Chondrocyte (in vitro differentiated cells): ENCODE data around the gene USP5. TPM values are rescaled to one million over a fixed set of nuclear protein-coding genes. Genes with fewer than 3 reads are reported as not detected.
A peak's percentile ranks its signal among the peaks of the same experiment; 100 is the strongest.

Experiments used
- DNase-seq: peaks from one replicate; pipeline ENCODE4 v3.0.0; 2021; ENCODE audit warnings: mixed read lengths, low spot score
- H3K27ac Mint-ChIP-seq: one replicate; pipeline ENCODE4 v1.8.0; 2021; ENCODE audit warnings: mild to moderate bottlenecking, moderate library complexity, mixed read lengths; ENCODE audit not compliant: unreplicated experiment
- H3K27me3 Mint-ChIP-seq: 2 replicates; pipeline ENCODE4 v1.8.0; 2021; ENCODE audit warnings: low read depth, mixed read lengths
- H3K36me3 Mint-ChIP-seq: 2 replicates; pipeline ENCODE4 v1.8.0; 2021; ENCODE audit warnings: low read depth, mixed read lengths
- H3K4me1 Mint-ChIP-seq: 2 replicates; pipeline ENCODE4 v1.8.0; 2021; ENCODE audit warnings: low read depth, mild to moderate bottlenecking, mixed read lengths
- H3K4me3 Mint-ChIP-seq: one replicate; pipeline ENCODE4 v1.8.0; 2021; ENCODE audit warnings: mild to moderate bottlenecking, moderate library complexity, mixed read lengths; ENCODE audit not compliant: unreplicated experiment
- H3K9me3 Mint-ChIP-seq: 2 replicates; pipeline ENCODE4 v1.8.0; 2021; ENCODE audit warnings: low read depth, mixed read lengths
- total RNA-seq: library from RNA; stranded (reverse); gene quantifications from 3 replicates; pipeline ENCODE4 v1.2.1, GENCODE V29; 2021
- TF ChIP-seq, protein P1 (sequence below): fragments of 200-600 bp; sonication (generic); IDR thresholded peaks from 2 replicates; pipeline ENCODE4 v1.5.0; 2021; ENCODE audit warnings: antibody characterized with exemption, mild to moderate bottlenecking, moderate library complexity

USP5 gene
- total RNA-seq, 1 donor from 2014 or later, result 106 TPM

DNA sequence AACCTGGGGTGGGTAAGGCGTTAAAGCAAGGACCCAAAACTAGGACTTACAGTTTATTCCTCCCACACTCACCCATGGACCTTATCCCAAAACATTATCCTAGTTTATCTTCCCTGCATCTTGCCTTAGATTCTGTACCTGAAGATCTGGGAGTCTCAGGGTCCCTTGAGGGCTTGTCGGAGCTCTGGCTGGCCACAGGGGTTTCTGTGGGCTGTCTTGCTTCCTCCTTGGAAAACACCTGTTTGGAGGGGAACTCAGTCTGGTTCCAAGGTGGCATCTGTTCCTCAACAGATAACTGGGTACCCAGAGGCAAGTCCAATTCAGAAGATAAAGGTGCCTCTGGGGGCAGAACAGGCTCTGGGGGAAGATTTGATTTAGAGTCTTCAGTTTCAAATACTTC is 2.5 kb upstream of the USP5 start:
- Mint-ChIP-seq H3K4me3 (peak overlapping the region; percentile 1), H3K27me3 (no peaks in the 10 kb centered on the region), H3K27ac (peak overlapping the region; percentile 13), H3K9me3 (no peaks in the 10 kb centered on the region), H3K36me3 (peaks cover 26% of the 10 kb centered on the region), H3K4me1 (peaks cover 33% of the 10 kb centered on the region)
- DNase-seq, result no peak
- TF ChIP-seq, protein P1, sequence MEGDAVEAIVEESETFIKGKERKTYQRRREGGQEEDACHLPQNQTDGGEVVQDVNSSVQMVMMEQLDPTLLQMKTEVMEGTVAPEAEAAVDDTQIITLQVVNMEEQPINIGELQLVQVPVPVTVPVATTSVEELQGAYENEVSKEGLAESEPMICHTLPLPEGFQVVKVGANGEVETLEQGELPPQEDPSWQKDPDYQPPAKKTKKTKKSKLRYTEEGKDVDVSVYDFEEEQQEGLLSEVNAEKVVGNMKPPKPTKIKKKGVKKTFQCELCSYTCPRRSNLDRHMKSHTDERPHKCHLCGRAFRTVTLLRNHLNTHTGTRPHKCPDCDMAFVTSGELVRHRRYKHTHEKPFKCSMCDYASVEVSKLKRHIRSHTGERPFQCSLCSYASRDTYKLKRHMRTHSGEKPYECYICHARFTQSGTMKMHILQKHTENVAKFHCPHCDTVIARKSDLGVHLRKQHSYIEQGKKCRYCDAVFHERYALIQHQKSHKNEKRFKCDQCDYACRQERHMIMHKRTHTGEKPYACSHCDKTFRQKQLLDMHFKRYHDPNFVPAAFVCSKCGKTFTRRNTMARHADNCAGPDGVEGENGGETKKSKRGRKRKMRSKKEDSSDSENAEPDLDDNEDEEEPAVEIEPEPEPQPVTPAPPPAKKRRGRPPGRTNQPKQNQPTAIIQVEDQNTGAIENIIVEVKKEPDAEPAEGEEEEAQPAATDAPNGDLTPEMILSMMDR, result no peak

DNA sequence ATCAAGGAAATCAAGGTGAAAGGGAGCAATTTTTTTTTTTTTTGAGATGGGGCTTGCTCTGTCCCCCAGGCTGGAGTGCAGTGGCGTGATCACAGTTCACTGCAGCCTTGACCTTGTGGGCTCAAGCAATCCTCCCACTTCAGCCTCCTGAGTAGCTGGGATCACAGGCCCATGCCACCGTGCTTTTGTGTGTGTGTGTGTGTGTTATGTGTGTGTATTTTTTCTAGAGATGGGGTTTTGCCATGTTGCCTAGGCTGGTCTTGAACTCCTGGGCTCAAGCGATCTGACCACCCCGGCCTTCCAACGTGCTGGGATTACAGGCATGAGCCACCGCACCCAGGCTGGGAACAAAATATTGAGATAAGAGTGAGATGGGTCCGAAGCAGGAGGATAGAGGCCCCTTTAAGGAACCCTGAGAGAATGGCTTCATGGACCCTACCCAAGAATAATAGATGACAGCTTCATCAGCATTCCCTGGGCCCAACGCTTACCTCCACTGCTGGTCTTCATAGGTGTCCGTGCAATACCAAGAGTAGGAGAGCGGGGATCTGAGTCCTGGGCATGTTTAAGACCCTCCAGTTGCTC is 1.9 kb upstream of the USP5 start:
- Mint-ChIP-seq H3K4me1 (peaks cover 37% of the 10 kb centered on the region), H3K9me3 (no peaks in the 10 kb centered on the region), H3K36me3 (peaks cover 21% of the 10 kb centered on the region), H3K27ac (peak overlapping the region; percentile 78), H3K27me3 (no peaks in the 10 kb centered on the region), H3K4me3 (peak overlapping the region; percentile 94)
- DNase-seq, result no peak
- TF ChIP-seq, protein P1, result no peak

DNA sequence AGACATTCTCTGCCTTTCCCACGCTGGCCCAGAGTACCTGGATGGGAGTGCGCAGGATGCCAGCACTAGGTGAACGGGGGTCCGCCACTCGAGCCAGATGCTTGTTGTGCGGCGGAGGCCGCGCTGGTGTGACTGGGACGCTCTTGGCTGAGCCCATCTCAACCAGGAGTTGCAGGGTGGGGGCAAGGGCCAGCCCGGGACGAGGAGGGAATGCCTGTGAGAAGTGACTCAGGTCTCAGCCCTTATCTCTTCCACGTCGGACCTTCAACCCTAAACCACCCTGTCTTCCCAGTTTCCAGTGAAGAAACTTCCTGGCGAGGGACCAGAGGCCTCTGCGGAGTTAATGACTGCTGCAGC is 1.2 kb upstream of the USP5 start:
- Mint-ChIP-seq H3K27me3 (no peaks in the 10 kb centered on the region), H3K9me3 (no peaks in the 10 kb centered on the region), H3K36me3 (peaks cover 19% of the 10 kb centered on the region), H3K27ac (peak overlapping the region; percentile 99), H3K4me1 (peaks cover 37% of the 10 kb centered on the region), H3K4me3 (peak overlapping the region; percentile 94)
- TF ChIP-seq, protein P1, result no peak
- no peak for DNase-seq

DNA sequence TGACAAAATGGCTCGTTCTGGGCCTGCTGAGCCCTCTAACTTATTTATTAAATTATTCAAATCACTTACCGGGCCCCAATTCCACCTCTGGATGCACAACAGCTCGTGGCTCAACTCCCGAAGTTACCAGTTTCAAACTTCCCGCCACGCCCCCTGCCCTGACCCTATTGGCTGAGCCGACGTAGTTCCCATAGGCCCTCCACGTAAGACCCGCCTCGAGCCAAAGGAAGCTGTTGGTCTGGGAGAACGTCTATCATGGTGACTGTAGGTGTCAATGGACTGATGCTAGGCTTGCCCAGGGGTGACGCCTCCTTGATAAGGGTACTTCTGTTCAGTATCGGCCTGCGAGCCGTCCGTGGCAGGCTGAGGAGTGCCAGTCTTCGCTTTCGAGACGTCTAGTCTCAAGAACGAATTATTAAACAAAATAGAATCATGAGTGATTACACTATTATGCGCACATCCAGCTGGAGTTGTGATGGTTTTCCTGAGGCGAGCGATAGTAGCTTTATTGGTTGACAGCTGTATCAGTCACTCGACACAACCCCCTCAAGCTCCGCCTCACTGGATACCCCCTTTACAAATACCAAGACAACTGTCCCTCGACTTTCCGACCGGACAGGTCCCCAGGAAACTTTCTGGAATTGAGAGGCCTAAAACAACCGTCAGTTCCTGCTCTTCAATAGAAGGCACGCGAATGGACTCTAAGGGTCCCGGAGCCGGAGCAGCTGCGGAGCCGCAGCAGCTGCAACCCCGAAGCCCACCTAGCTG is 613 bp upstream of the USP5 start, which contains the start of gene CDCA3:
TSS of gene CDCA3 (minus strand) at position 134 of the 768 bp plus-strand sequence. CDS start 334 bp downstream, outside the sequence.
- no peaks in the 10 kb centered on the region for H3K27me3 Mint-ChIP-seq
- TF ChIP-seq, protein P1, result no peak
- DNase-seq, result no peak
- peak within 1 kb of the TSS; percentile 99 for H3K27ac Mint-ChIP-seq
- H3K9me3 Mint-ChIP-seq, result no peaks in the 10 kb centered on the region
- H3K36me3 Mint-ChIP-seq, result peaks cover 17% of the 10 kb centered on the region
- H3K4me1 Mint-ChIP-seq, result peaks cover 37% of the 10 kb centered on the region
- H3K4me3 Mint-ChIP-seq, result peak within 1 kb of the TSS; percentile 94

DNA sequence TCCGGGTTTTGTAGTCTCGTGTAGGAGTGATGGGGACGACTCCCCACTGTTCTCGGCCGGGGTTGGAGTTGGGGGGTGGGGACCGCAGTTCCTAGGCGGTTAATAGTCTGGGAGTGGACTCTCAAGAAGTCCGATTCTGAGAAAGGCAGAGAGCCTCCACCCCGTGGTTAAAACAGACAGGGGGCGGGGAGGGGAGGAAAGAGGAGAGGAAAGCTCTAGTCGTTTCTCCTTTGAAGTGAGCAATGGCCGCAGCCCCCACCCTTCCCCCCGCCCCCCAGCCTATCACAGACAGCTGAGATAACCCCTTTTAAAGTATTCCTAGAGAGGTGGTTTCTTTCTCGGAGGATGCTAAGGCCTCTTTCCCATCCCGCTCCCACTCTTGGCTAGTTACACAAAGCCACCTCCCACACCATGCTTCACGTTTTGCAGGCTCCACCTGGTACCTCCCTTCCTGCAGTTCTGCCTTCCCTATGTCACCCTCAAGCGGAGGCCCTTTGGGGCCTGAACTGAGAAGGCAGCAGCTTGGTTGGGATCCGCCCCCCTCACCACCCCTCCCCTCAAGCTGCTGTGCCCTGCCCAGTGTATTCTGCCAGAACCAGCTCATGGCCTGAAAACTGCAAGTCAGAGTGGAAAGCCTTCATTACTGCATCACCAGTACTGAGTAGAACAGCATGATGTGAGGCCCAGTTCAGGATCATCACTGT is 853 bp downstream of the USP5 start:
- peaks cover 21% of the 10 kb centered on the region for H3K36me3 Mint-ChIP-seq
- no peak for DNase-seq
- peaks cover 37% of the 10 kb centered on the region for H3K4me1 Mint-ChIP-seq
- H3K27me3 Mint-ChIP-seq, result no peaks in the 10 kb centered on the region
- TF ChIP-seq, protein P1, result no peak
- peak overlapping the region; percentile 94 for H3K4me3 Mint-ChIP-seq
- peak overlapping the region; percentile 99 for H3K27ac Mint-ChIP-seq
- no peaks in the 10 kb centered on the region for H3K9me3 Mint-ChIP-seq
